Sigmoid colon (tissue), 7 donors: Measurements from ENCODE around the gene OSER1. TPM values are rescaled to one million over a fixed set of nuclear protein-coding genes. Genes with fewer than 3 reads are reported as not detected.

Experiments used
- DNase-seq: peaks from one replicate; pipeline ENCODE4 v3.0.0-alpha.2; 2019
- H3K27ac ChIP-seq, 4 donors: fragments of 200-600 bp; sonication (generic); one replicate each; pipeline ENCODE4 v1.5.1; 2016 to 2019; ENCODE audit warnings: mild to moderate bottlenecking in 1 of 4
- H3K27me3 ChIP-seq, 3 donors: fragments of 200-600 bp; sonication (generic); one replicate each; pipeline ENCODE4 v1.5.1; 2019; ENCODE audit warnings: mild to moderate bottlenecking in 1 of 3
- H3K36me3 ChIP-seq, 4 donors: fragments of 200-600 bp; sonication (generic); one replicate each; pipeline ENCODE4 v1.5.1; 2016 to 2019
- H3K4me1 ChIP-seq, 4 donors: fragments of 200-600 bp; sonication (generic); one replicate each; pipeline ENCODE4 v1.5.1; 2017 to 2019
- H3K4me3 ChIP-seq, 4 donors: fragments of 200-600 bp; sonication (generic); one replicate each; pipeline ENCODE4 v1.5.1; 2017 to 2019; ENCODE audit warnings: mild to moderate bottlenecking in 2 of 4, moderate library complexity in 1 of 4
- H3K9me3 ChIP-seq, 4 donors: fragments of 200-600 bp in 3 of 4; sonication (generic) in 3 of 4; one replicate each; pipeline versions ENCODE4 v1.5.1 to v1.6.1; 2013 to 2019
- CTCF ChIP-seq, 4 experiments: fragments of 450-650 bp in 3 of 4; fragments of 200-600 bp in 1 of 4; IDR thresholded peaks; one replicate each; pipeline ENCODE4 v1.5.1; 2016 to 2019; ENCODE audit warnings: antibody characterized with exemption in 4 of 4, mild to moderate bottlenecking in 3 of 4, moderate library complexity in 2 of 4
- EP300 ChIP-seq, 4 donors: sonication (generic); formaldehyde crosslinking; IDR thresholded peaks; one replicate each; pipeline ENCODE4 v1.6.1; 2017; ENCODE audit warnings: antibody characterized with exemption in 4 of 4
- POLR2A ChIP-seq, 2 donors: fragments of 450-650 bp; IDR thresholded peaks; one replicate each; pipeline ENCODE4 v1.6.1; 2016; ENCODE audit warnings: antibody characterized with exemption in 2 of 2, mild to moderate bottlenecking in 2 of 2, moderate library complexity in 2 of 2
- POLR2AphosphoS5 ChIP-seq, 4 donors: sonication (generic); formaldehyde crosslinking; IDR thresholded peaks; one replicate each; pipeline ENCODE4 v1.6.1; 2017; ENCODE audit warnings: antibody characterized with exemption in 4 of 4
- WGBS, 2 donors: extraction: QIAGEN DNeasy Blood & Tissue Kit; methylation state at CpG; one replicate each; pipeline ENCODE4 v1.1.7; 2013; 5-methylcytosine and 5-hydroxymethylcytosine counted together
- intact Hi-C: fragments of 100-400 bp; cut with DNase I; formaldehyde crosslinking; loops from one replicate; pipeline ENCODE4 v1.15.1; 2023
- polyA plus RNA-seq, 3 donors: library from polyadenylated mRNA; stranded (reverse); fragments of 200-250 nt; gene quantifications; one replicate each; pipeline ENCODE4 v1.2.3, GENCODE V29; 2013
- total RNA-seq, 4 donors: library from RNA; depleted of rRNA; stranded (reverse); fragments of >200 nt; gene quantifications; one replicate each; pipeline ENCODE4 v1.1.0, GENCODE V29; 2016
- donor health status: healthy with polysubstance abuse.
- donor health status: Bipolar disorder and iron deficiency.
- donor health status: healthy.

OSER1 gene
- total and polyA plus RNA-seq, 7 donors, result 28.5 to 90.5 (median 47.4) TPM

GRCh38 chr20:44188752-44189151 lies 21.8 kb downstream of the OSER1 start:
- Histone ChIP-seq H3K27me3 (peaks cover 0 to 5% (median 0%) of the 10 kb centered on the region in 3 donors), H3K4me1 (peaks cover 0 to 42% (median 28%) of the 10 kb centered on the region in 4 donors), H3K4me3 (no peak overlapping the region), H3K36me3 (no peaks in the 10 kb centered on the region), H3K27ac (peak overlapping the region; percentile 91 to 99 (median 95)), H3K9me3 (no peaks in the 10 kb centered on the region)
- TF ChIP-seq POLR2A (IDR thresholded peaks at IDR 0.05), result no peak
- TF ChIP-seq CTCF (IDR thresholded peaks at IDR 0.05), result no peak
- TF ChIP-seq EP300 (IDR thresholded peaks at IDR 0.05), result no peak
- peak in 3 of 4 donors; percentile 21 to 68 (median 66) for TF ChIP-seq POLR2AphosphoS5 (IDR thresholded peaks at IDR 0.05)
- intact Hi-C loops, result loop anchor here (5.0 kb wide), 1 partner anchor 1594 kb away; no protein-coding TSS in a partner anchor
- 77 to 83% methylated on average over 6 of the region's 6 CpGs for WGBS, 2 donors
- DNase-seq, result peak; percentile 80

GRCh38 chr20:44187772-44188709 lies 22.5 kb downstream of the OSER1 start:
- peaks cover 0 to 5% (median 0%) of the 10 kb centered on the region in 3 donors for H3K27me3 ChIP-seq
- peak overlapping the region; percentile 49 to 80 (median 66) for H3K4me3 ChIP-seq
- peaks cover 0 to 48% (median 30%) of the 10 kb centered on the region in 4 donors for H3K4me1 ChIP-seq
- H3K27ac ChIP-seq, result peak overlapping the region; percentile 91 to 99 (median 95)
- peak; percentile 83 for DNase-seq
- TF ChIP-seq CTCF (IDR thresholded peaks at IDR 0.05) (no peak), EP300 (IDR thresholded peaks at IDR 0.05) (peak in 2 of 4 donors; percentile 48 to 61), POLR2AphosphoS5 (IDR thresholded peaks at IDR 0.05) (peak in 3 of 4 donors; percentile 27 to 53 (median 36)), POLR2A (IDR thresholded peaks at IDR 0.05) (no peak)
- intact Hi-C loops, result loop anchor here (5.0 kb wide), 1 partner anchor 1594 kb away; no protein-coding TSS in a partner anchor
- no peaks in the 10 kb centered on the region for H3K9me3 ChIP-seq
- WGBS, 2 donors, result 39 to 52% methylated on average over 8 of the region's 8 CpGs
- H3K36me3 ChIP-seq, result no peaks in the 10 kb centered on the region

GRCh38 chr20:44187054-44187771 lies 23.4 kb downstream of the OSER1 start, which contains the start of gene JPH2:
TSS of gene JPH2 (minus strand) at chr20:44187188. CDS start at chr20:44186705, 483 bp downstream.
- Histone ChIP-seq H3K36me3 (no peaks in the 10 kb centered on the region), H3K27ac (peak within 1 kb of the TSS; percentile 91 to 99 (median 95)), H3K9me3 (no peaks in the 10 kb centered on the region), H3K4me3 (peak within 1 kb of the TSS; percentile 49 to 80 (median 66)), H3K4me1 (peaks cover 0 to 56% (median 38%) of the 10 kb centered on the region in 4 donors), H3K27me3 (peaks cover 0 to 5% (median 0%) of the 10 kb centered on the region in 3 donors)
- WGBS, 2 donors, result 5 to 6% methylated on average over 24 of the region's 24 CpGs
- peak; percentile 92 for DNase-seq
- intact Hi-C loops, result loop anchor here (5.0 kb wide), 1 partner anchor 1595 kb away; no protein-coding TSS in a partner anchor
- no peak for TF ChIP-seq CTCF (IDR thresholded peaks at IDR 0.05)
- TF ChIP-seq POLR2AphosphoS5 (IDR thresholded peaks at IDR 0.05), result peak; percentile 75 to 92 (median 87)
- TF ChIP-seq POLR2A (IDR thresholded peaks at IDR 0.05), result peak; percentile 68 to 78
- peak in 3 of 4 donors; percentile 82 to 91 (median 85) for TF ChIP-seq EP300 (IDR thresholded peaks at IDR 0.05)

GRCh38 chr20:44186674-44187053 lies 23.9 kb downstream of the OSER1 start:
- peak overlapping the region; percentile 49 to 80 (median 66) for H3K4me3 ChIP-seq
- peak; percentile 68 for DNase-seq
- peaks cover 0 to 5% (median 0%) of the 10 kb centered on the region in 3 donors for H3K27me3 ChIP-seq
- intact Hi-C loops, result loop anchor here (5.0 kb wide), 1 partner anchor 1596 kb away; no protein-coding TSS in a partner anchor
- H3K9me3 ChIP-seq, result no peaks in the 10 kb centered on the region
- TF ChIP-seq CTCF (IDR thresholded peaks at IDR 0.05) (no peak), POLR2AphosphoS5 (IDR thresholded peaks at IDR 0.05) (no peak), POLR2A (IDR thresholded peaks at IDR 0.05) (no peak), EP300 (IDR thresholded peaks at IDR 0.05) (no peak)
- peak overlapping the region; percentile 91 to 99 (median 95) for H3K27ac ChIP-seq
- H3K4me1 ChIP-seq, result peaks cover 0 to 61% (median 43%) of the 10 kb centered on the region in 4 donors
- H3K36me3 ChIP-seq, result no peaks in the 10 kb centered on the region
- WGBS, 2 donors, result 10 to 17% methylated on average over 14 of the region's 14 CpGs
